OCI-LY1 (cell line): ENCODE measurements around the gene NHSL2.

Experiments used
- H2AFZ ChIP-seq: fragments of 200-600 bp; sonication (generic), shearing (Covaris generic); 2 replicates; pipeline ENCODE4 v1.6.0; 2014; ENCODE audit warnings: antibody characterized with exemption, mild to moderate bottlenecking, low read length
- H3F3A ChIP-seq: fragments of 200-600 bp; sonication (generic), shearing (Covaris generic); 2 replicates; pipeline ENCODE4 v1.6.0; 2014; ENCODE audit warnings: mild to moderate bottlenecking, antibody characterized with exemption, low read length, moderate library complexity; ENCODE audit not compliant: insufficient read depth
- H3K27ac ChIP-seq: fragments of 200-600 bp; sonication (generic); 2 replicates; pipeline ENCODE4 v1.5.1; 2014; ENCODE audit warnings: low read length, mixed run types, mild to moderate bottlenecking, low read depth; ENCODE audit not compliant: poor library complexity, severe bottlenecking
- H3K27me3 ChIP-seq: fragments of 200-600 bp; sonication (generic); 2 replicates; pipeline ENCODE4 v1.6.0; 2014; ENCODE audit warnings: antibody characterized with exemption, mild to moderate bottlenecking, low read length, moderate library complexity; ENCODE audit not compliant: insufficient read depth
- H3K36me3 ChIP-seq: fragments of 200-600 bp; sonication (generic); 2 replicates; pipeline ENCODE4 v1.6.1; 2014; ENCODE audit warnings: mild to moderate bottlenecking, antibody characterized with exemption, low read length, moderate library complexity, mixed read lengths; ENCODE audit not compliant: insufficient read depth
- H3K4me1 ChIP-seq: fragments of 200-600 bp; sonication (generic); 2 replicates; pipeline ENCODE4 v1.5.1; 2014; ENCODE audit warnings: mild to moderate bottlenecking, low read length, moderate library complexity; ENCODE audit not compliant: insufficient read depth, severe bottlenecking
- H3K4me2 ChIP-seq: fragments of 200-600 bp; sonication (generic), shearing (Covaris generic); 2 replicates; pipeline ENCODE4 v1.6.1; 2014; ENCODE audit warnings: low read length
- H3K4me3 ChIP-seq: fragments of 200-600 bp; sonication (generic); 2 replicates; pipeline ENCODE4 v1.5.1; 2014; ENCODE audit warnings: low read length, low read depth, mild to moderate bottlenecking, mixed read lengths; ENCODE audit not compliant: poor library complexity, severe bottlenecking
- H3K79me2 ChIP-seq: fragments of 200-600 bp; shearing (Covaris generic); 2 replicates; pipeline ENCODE4 v1.6.1; 2016; ENCODE audit warnings: mixed run types, low read length, mixed read lengths; ENCODE audit not compliant: insufficient read depth
- H3K9ac ChIP-seq: fragments of 200-600 bp; sonication (generic), shearing (Covaris generic); 2 replicates; pipeline ENCODE4 v1.6.1; 2014; ENCODE audit warnings: mild to moderate bottlenecking, low read length, mixed read lengths
- H3K9me2 ChIP-seq: fragments of 200-600 bp; sonication (generic), shearing (Covaris generic); 2 replicates; pipeline ENCODE4 v1.6.1; 2014; ENCODE audit warnings: low read depth, mild to moderate bottlenecking, low read length, mixed read lengths
- H3K9me3 ChIP-seq: fragments of 200-600 bp; shearing (Covaris generic); 2 replicates; pipeline ENCODE4 v1.6.1; 2014; ENCODE audit warnings: low read length, mixed read lengths
- H4K20me1 ChIP-seq: fragments of 200-600 bp; sonication (generic), shearing (Covaris generic); 2 replicates; pipeline ENCODE4 v1.6.0; 2016; ENCODE audit warnings: mild to moderate bottlenecking, low read length; ENCODE audit not compliant: insufficient read depth
- EZH2 ChIP-seq: fragments of 200-600 bp; sonication (generic), shearing (Covaris generic); IDR thresholded peaks from 2 replicates; pipeline ENCODE4 v1.8.0; 2017; ENCODE audit warnings: borderline replicate concordance, mixed run types, mild to moderate bottlenecking, antibody characterized with exemption, low read length, moderate library complexity, mixed read lengths
- TF ChIP-seq, protein P1 (sequence below): fragments of 200-600 bp; sonication (generic), shearing (Covaris generic); IDR thresholded peaks from 2 replicates; pipeline ENCODE4 v1.5.1; 2017; ENCODE audit warnings: mild to moderate bottlenecking, antibody characterized with exemption, low read length, moderate library complexity, mixed read lengths

NHSL2 gene

DNA sequence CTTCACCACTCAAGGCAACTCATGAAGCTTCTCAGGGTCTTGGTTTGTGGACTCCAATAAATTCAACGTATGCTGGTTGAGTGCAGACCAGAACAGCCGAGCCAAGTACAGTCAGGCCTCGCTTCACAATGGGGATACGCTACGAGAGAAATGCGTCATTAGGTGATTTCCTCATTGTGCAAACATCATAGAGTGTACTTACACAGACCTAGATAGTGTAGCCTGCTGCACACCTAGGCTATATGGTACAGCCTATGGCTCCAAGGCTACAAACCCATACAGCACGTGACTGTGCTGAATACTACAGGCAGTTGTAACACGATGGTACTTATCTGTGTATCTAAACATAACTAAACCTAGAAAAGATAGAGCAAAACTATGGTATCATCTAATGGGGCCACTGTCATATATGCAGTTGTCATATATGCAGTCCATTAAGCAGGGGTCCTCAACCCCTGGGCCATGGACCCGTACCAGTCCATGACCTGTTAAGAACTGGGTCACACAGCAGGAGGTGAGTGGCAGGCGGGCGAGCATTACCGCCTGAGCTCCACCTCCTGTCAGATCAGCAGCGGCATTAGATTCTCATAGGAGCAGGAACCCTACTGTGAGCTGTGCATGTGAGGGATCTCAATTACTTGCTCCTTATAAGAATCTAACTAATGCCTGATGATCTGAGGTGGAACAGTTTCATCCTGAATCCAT lies 189.6 kb downstream of the NHSL2 start:
- Histone ChIP-seq H3K27me3 (no peaks in the 10 kb centered on the region), H3K9ac (no peak overlapping the region), H2AFZ (no peak overlapping the region), H3F3A (no peaks in the 10 kb centered on the region), H3K36me3 (no peaks in the 10 kb centered on the region), H3K4me3 (no peak overlapping the region), H3K27ac (no peak overlapping the region), H3K9me2 (no peaks in the 10 kb centered on the region), H3K9me3 (no peaks in the 10 kb centered on the region), H3K4me1 (no peaks in the 10 kb centered on the region), H4K20me1 (no peaks in the 10 kb centered on the region), H3K79me2 (no peaks in the 10 kb centered on the region), H3K4me2 (no peak overlapping the region)
- no peak for TF ChIP-seq EZH2
- TF ChIP-seq, protein P1, sequence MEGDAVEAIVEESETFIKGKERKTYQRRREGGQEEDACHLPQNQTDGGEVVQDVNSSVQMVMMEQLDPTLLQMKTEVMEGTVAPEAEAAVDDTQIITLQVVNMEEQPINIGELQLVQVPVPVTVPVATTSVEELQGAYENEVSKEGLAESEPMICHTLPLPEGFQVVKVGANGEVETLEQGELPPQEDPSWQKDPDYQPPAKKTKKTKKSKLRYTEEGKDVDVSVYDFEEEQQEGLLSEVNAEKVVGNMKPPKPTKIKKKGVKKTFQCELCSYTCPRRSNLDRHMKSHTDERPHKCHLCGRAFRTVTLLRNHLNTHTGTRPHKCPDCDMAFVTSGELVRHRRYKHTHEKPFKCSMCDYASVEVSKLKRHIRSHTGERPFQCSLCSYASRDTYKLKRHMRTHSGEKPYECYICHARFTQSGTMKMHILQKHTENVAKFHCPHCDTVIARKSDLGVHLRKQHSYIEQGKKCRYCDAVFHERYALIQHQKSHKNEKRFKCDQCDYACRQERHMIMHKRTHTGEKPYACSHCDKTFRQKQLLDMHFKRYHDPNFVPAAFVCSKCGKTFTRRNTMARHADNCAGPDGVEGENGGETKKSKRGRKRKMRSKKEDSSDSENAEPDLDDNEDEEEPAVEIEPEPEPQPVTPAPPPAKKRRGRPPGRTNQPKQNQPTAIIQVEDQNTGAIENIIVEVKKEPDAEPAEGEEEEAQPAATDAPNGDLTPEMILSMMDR = no peak

DNA sequence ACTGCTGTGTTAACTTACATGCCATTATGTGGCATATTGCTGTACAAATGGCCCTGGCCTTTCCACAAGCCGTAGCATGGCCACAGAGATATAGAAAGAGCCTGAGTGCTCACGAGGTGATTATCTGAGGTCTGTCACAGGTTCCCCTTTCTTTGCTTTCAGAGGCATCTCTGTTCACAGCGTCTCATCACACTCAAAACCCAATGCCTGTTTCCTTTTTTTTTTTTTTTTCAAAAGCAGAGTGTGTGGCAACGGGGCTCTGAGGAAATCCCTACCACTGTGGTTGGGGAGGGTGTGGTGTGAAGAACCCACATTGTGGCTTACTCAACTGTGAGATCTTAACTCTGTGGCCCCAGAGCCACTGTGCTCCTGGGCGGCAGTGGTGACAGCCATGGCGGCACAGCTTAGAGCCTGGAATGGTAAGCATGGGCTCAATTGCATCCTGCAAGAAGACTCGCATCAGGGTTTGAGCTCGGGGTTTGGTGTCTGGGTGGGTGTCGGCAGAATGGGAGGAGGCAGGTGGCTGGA lies 190.2 kb downstream of the NHSL2 start:
- TF ChIP-seq, protein P1 = no peak
- TF ChIP-seq EZH2 = no peak
- Histone ChIP-seq H3K27me3 (no peaks in the 10 kb centered on the region), H3K9ac (no peak overlapping the region), H3K27ac (no peak overlapping the region), H2AFZ (no peak overlapping the region), H3K9me2 (no peaks in the 10 kb centered on the region), H3K79me2 (no peaks in the 10 kb centered on the region), H4K20me1 (no peaks in the 10 kb centered on the region), H3K4me1 (no peaks in the 10 kb centered on the region), H3K4me3 (no peak overlapping the region), H3F3A (no peaks in the 10 kb centered on the region), H3K36me3 (no peaks in the 10 kb centered on the region), H3K4me2 (no peak overlapping the region), H3K9me3 (no peaks in the 10 kb centered on the region)

DNA sequence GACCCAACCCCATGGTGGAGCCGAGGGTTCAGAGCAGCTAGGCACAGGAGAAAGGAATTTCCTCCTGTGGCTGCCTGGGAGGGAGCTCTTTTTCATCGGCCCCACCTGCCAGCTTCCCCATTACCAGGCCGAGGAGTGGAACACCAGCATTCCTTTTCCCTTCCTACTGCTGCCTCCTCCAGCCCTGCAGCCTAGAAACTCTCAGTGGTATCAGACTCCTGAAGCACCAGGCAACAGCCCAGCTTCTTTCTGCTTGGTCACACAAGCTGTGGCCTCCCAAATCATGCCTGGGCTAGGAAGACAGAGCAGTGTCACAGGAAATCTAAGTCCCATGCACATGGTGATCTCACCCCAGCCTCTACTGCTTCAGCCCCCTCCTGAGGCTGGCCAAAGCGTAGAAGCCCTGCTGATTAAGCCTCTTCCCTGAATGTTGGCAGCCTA lies 191.0 kb downstream of the NHSL2 start:
- H3F3A ChIP-seq = no peaks in the 10 kb centered on the region
- H3K9me3 ChIP-seq = no peaks in the 10 kb centered on the region
- H2AFZ ChIP-seq = no peak overlapping the region
- H3K79me2 ChIP-seq = no peaks in the 10 kb centered on the region
- no peaks in the 10 kb centered on the region for H3K4me1 ChIP-seq
- no peaks in the 10 kb centered on the region for H3K27me3 ChIP-seq
- TF ChIP-seq EZH2 = no peak
- TF ChIP-seq, protein P1 = no peak
- no peak overlapping the region for H3K4me2 ChIP-seq
- H3K4me3 ChIP-seq = no peak overlapping the region
- H3K9ac ChIP-seq = no peak overlapping the region
- H3K27ac ChIP-seq = no peak overlapping the region
- no peaks in the 10 kb centered on the region for H3K9me2 ChIP-seq
- H4K20me1 ChIP-seq = no peaks in the 10 kb centered on the region
- H3K36me3 ChIP-seq = no peaks in the 10 kb centered on the region
